22Rv1 (cell line): ENCODE results near the gene UBALD1.

ENCODE experiments used
- H3K27ac ChIP-seq: fragments of 450-650 bp; 2 replicates; pipeline ENCODE4 v1.5.1; 2017
- CTCF ChIP-seq: fragments of 450-650 bp; IDR thresholded peaks from 2 replicates; pipeline ENCODE4 v1.5.1; 2017; ENCODE audit warnings: mild to moderate bottlenecking
- ZFX ChIP-seq: fragments of 450-650 bp; IDR thresholded peaks from 2 replicates; pipeline ENCODE4 v1.6.1; 2017; ENCODE audit warnings: antibody characterized with exemption, borderline replicate concordance

The UBALD1 gene

GRCh38 chr16:4566144-4566543, 48.5 kb downstream of the UBALD1 start:
- H3K27ac ChIP-seq: no peak overlapping the region
- TF ChIP-seq CTCF (no peak), ZFX (no peak)

- no peak overlapping the region for H3K27ac ChIP-seq
- TF ChIP-seq ZFX (no peak), CTCF (no peak)
Observed at GRCh38 chr16:4564661-4565267, 49.9 kb downstream of the UBALD1 start.

- no peak overlapping the region for H3K27ac ChIP-seq
- TF ChIP-seq ZFX: no peak
- TF ChIP-seq CTCF: no peak
Observed at GRCh38 chr16:4561596-4561995, 53.1 kb downstream of the UBALD1 start.
